Esophagus squamous epithelium (tissue), 5 donors: ENCODE data around the gene WWOX. TPM values are rescaled to one million over a fixed set of nuclear protein-coding genes. Genes with fewer than 3 reads are reported as not detected.

Experiments
- DNase-seq: peaks from one replicate; lab custom pipeline; 2025; lab: John Stamatoyannopoulos, UW
- H3K27ac ChIP-seq, 4 donors: fragments of 200-600 bp; sonication (generic); one replicate each; pipeline ENCODE4 v1.5.1; 2016 to 2019; ENCODE audit warnings: mild to moderate bottlenecking in 1 of 4
- H3K27me3 ChIP-seq, 4 donors: fragments of 200-600 bp; sonication (generic); 1 replicate in 3 of 4; 2 replicates in 1 of 4; pipeline versions ENCODE4 v1.5.1 to v1.6.0; 2017 to 2021; ENCODE audit warnings: antibody characterized with exemption in 1 of 4
- H3K36me3 ChIP-seq, 3 donors: fragments of 200-600 bp; sonication (generic); one replicate each; pipeline ENCODE4 v1.5.1; 2016 to 2019
- H3K4me1 ChIP-seq, 3 donors: fragments of 200-600 bp; sonication (generic); one replicate each; pipeline ENCODE4 v1.5.1; 2017 to 2019
- H3K4me3 ChIP-seq, 4 donors: fragments of 200-600 bp; sonication (generic); 1 replicate in 3 of 4; 2 replicates in 1 of 4; pipeline ENCODE4 v1.5.1; 2016 to 2019; ENCODE audit warnings: mild to moderate bottlenecking in 2 of 4, moderate library complexity in 1 of 4
- H3K9me3 ChIP-seq, 3 donors: fragments of 200-600 bp; sonication (generic); one replicate each; pipeline ENCODE4 v1.5.1; 2016 to 2019
- POLR2A ChIP-seq, 4 donors: fragments of 450-650 bp; IDR thresholded peaks; one replicate each; pipeline ENCODE4 v1.6.1; 2017; ENCODE audit warnings: antibody characterized with exemption in 4 of 4, mild to moderate bottlenecking in 4 of 4, moderate library complexity in 3 of 4
- WGBS, 2 donors: methylation state at CpG; one replicate each; pipeline ENCODE4 v1.1.5; 2018; 5-methylcytosine and 5-hydroxymethylcytosine counted together
- intact Hi-C: fragments of 100-400 bp; cut with DNase I; formaldehyde crosslinking; loops from one replicate; pipeline ENCODE4 v1.15.0; 2022
- total RNA-seq, 4 donors: library from RNA; depleted of rRNA; stranded (reverse); fragments of >200 nt; gene quantifications; one replicate each; pipeline ENCODE4 v1.1.0, GENCODE V29; 2016
- TF ChIP-seq, protein P1 (sequence below), 6 experiments: fragments of 450-650 bp in 4 of 6; fragments of 200-600 bp in 2 of 6; sonication (generic) in 2 of 6; IDR thresholded peaks; one replicate each; pipeline ENCODE4 v1.5.1; 2016 to 2019; ENCODE audit warnings: antibody characterized with exemption in 6 of 6, mild to moderate bottlenecking in 4 of 6, moderate library complexity in 4 of 6
- donor health status: DM: yes; HTN: yes; CAD: no.

The WWOX gene
- total RNA-seq, 4 donors from 2014 or later: 20.9 to 31.1 (median 27.5) TPM

GRCh38 chr16:78936060-78936459 lies 836.6 kb downstream of the WWOX start:
- no peaks in the 10 kb centered on the region for H3K27me3 ChIP-seq
- no peak overlapping the region for H3K27ac ChIP-seq
- 86 to 92% methylated on average over 3 of the region's 3 CpGs for WGBS, 2 donors
- no peak for DNase-seq
- no peaks in the 10 kb centered on the region for H3K36me3 ChIP-seq
- no peak overlapping the region for H3K4me3 ChIP-seq
- no peaks in the 10 kb centered on the region for H3K4me1 ChIP-seq
- intact Hi-C loops: no loop called here
- H3K9me3 ChIP-seq: no peaks in the 10 kb centered on the region
- TF ChIP-seq, protein P1, sequence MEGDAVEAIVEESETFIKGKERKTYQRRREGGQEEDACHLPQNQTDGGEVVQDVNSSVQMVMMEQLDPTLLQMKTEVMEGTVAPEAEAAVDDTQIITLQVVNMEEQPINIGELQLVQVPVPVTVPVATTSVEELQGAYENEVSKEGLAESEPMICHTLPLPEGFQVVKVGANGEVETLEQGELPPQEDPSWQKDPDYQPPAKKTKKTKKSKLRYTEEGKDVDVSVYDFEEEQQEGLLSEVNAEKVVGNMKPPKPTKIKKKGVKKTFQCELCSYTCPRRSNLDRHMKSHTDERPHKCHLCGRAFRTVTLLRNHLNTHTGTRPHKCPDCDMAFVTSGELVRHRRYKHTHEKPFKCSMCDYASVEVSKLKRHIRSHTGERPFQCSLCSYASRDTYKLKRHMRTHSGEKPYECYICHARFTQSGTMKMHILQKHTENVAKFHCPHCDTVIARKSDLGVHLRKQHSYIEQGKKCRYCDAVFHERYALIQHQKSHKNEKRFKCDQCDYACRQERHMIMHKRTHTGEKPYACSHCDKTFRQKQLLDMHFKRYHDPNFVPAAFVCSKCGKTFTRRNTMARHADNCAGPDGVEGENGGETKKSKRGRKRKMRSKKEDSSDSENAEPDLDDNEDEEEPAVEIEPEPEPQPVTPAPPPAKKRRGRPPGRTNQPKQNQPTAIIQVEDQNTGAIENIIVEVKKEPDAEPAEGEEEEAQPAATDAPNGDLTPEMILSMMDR (IDR thresholded peaks at IDR 0.05): no peak
- TF ChIP-seq POLR2A (IDR thresholded peaks at IDR 0.05): no peak

GRCh38 chr16:78939597-78939996 lies 840.1 kb downstream of the WWOX start:
- WGBS, 2 donors: 55 to 69% methylated on average over 6 of the region's 6 CpGs
- Histone ChIP-seq H3K9me3 (no peaks in the 10 kb centered on the region), H3K4me1 (no peaks in the 10 kb centered on the region), H3K27me3 (no peaks in the 10 kb centered on the region), H3K27ac (no peak overlapping the region), H3K4me3 (no peak overlapping the region), H3K36me3 (no peaks in the 10 kb centered on the region)
- TF ChIP-seq POLR2A (IDR thresholded peaks at IDR 0.05): no peak
- TF ChIP-seq, protein P1 (IDR thresholded peaks at IDR 0.05): no peak
- DNase-seq: no peak
- intact Hi-C loops: no loop called here

DNA sequence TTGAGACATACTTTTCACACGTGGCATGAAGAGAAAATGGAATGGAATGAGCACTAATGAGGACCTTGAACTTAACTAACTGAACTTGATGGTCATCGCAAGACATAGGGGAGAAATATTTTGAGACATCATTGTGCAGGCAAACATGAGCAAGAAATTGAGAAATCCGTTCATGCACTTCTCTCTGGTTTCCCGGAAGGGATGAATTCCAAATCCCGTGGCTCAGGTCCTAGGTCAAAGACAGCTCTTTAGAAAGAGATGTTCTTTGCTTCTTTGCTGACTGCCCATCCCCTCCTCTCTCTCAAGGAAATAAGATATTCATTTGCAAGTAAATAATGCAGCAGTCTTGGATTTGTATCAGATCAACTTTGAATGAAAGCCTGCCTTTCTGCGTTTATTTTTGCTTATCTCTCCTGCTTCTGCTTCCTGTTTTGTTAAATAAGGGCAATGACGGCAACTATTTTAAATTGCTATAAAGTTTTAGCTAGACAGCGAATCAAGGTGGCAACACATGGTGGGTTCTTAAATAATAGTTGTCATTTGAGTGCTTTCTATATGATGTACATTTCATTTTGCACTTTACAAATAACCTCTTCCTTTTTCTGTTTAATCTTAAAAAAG lies 843.3 kb downstream of the WWOX start:
- TF ChIP-seq, protein P1 (IDR thresholded peaks at IDR 0.05): no peak
- no peak for TF ChIP-seq POLR2A (IDR thresholded peaks at IDR 0.05)
- Histone ChIP-seq H3K4me1 (peaks cover 0 to 4% (median 0%) of the 10 kb centered on the region in 3 donors), H3K27ac (no peak overlapping the region), H3K36me3 (no peaks in the 10 kb centered on the region), H3K27me3 (no peaks in the 10 kb centered on the region), H3K9me3 (no peaks in the 10 kb centered on the region), H3K4me3 (no peak overlapping the region)
- DNase-seq: no peak
- 68 to 72% methylated on average over 8 of the region's 8 CpGs for WGBS, 2 donors
- intact Hi-C loops: no loop called here

DNA sequence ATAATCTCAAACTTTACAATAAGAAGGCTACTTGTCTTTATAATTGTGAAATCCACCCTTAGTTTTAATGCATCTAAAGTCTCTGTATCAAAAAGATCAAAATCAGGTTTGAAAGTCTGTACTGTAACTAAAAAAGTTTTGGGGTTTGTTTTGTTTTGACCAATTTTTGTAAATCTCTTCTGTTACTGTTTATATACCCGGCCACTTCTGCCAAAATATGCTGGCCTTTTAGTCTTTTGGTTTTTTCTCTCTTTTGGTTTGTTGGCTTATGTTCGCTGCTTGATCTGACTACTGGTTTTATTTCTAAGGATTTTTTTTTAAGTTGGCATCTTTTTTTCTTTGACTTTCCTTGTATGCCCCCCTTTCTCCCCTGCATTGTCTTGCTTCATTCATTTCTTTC lies 845.9 kb downstream of the WWOX start:
- H3K27me3 ChIP-seq: no peaks in the 10 kb centered on the region
- 52 to 78% methylated on average over 2 of the region's 2 CpGs for WGBS, 2 donors

DNA sequence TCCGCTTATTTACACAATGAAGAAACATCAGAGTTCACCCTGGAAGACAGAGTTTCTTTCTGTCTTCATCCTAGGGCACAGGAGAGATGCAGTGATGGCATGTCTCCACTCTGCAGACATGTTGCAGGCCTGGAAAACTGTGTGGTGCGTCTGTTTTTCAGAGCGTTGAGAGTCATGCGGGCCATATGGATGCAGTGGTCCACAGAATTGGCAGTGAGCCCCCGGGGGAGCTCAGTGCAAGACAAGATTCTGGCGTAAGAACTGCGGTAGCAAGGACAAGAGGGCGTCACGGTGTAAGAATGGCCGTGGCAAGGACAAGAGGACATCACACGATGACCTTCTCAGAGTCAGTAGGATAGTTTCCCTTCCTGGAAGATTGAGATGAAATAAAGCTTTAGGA lies 847.1 kb downstream of the WWOX start:
- H3K4me1 ChIP-seq: peaks cover 0 to 4% (median 0%) of the 10 kb centered on the region in 3 donors
- H3K9me3 ChIP-seq: no peaks in the 10 kb centered on the region
- no peak for DNase-seq
- no peaks in the 10 kb centered on the region for H3K27me3 ChIP-seq
- H3K36me3 ChIP-seq: no peaks in the 10 kb centered on the region
- intact Hi-C loops: no loop called here
- H3K4me3 ChIP-seq: no peak overlapping the region
- H3K27ac ChIP-seq: no peak overlapping the region
- TF ChIP-seq, protein P1 (IDR thresholded peaks at IDR 0.05): no peak
- TF ChIP-seq POLR2A (IDR thresholded peaks at IDR 0.05): no peak
- WGBS, 2 donors: 80 to 81% methylated on average over 10 to 11 of the region's 11 CpGs

More for the DNA sequence above, 845.9 kb downstream of the WWOX start:
- Histone ChIP-seq H3K4me1 (peaks cover 0 to 4% (median 0%) of the 10 kb centered on the region in 3 donors), H3K36me3 (no peaks in the 10 kb centered on the region), H3K27ac (no peak overlapping the region), H3K9me3 (no peaks in the 10 kb centered on the region), H3K4me3 (no peak overlapping the region)
- intact Hi-C loops: no loop called here
- no peak for DNase-seq
- TF ChIP-seq, protein P1 (IDR thresholded peaks at IDR 0.05): no peak
- TF ChIP-seq POLR2A (IDR thresholded peaks at IDR 0.05): no peak
